ENCODE results near the gene TMOD2.

Gene TMOD2

DNA sequence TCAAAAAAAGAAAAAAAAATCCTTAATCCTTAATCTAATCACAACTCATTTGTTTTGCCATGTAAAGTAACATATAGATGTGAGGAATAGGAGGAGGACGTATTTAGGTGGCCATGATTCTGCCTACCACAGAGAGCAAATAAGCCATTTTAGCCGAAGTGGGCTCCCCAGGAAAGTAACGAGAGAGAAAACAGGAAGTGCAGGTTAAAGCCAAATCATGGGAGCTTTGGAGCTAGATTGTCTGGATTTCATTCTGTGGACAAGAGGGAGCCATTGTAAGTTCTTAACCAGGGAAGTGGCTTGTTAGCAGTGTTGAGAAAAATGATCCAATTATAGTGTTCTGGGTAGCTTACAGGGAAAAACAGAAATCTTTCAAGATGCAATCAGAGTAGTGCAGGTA, 9.4 kb downstream of the TMOD2 start:
- Histone ChIP-seq H3K4me1 (no peaks in the 10 kb centered on the region), H2AFZ (no peak overlapping the region), H3K36me3 (ENCODE audit: control insufficient read depth, insufficient read depth, low read length) (no peaks in the 10 kb centered on the region), H3K27ac (no peak overlapping the region), H3K79me2 (no peaks in the 10 kb centered on the region), H3K9ac (no peak overlapping the region), H3K27me3 (ENCODE audit: control insufficient read depth, insufficient read depth, low read length) (no peaks in the 10 kb centered on the region), H3K9me3 (ENCODE audit: control insufficient read depth, low read length) (no peaks in the 10 kb centered on the region), H3K4me2 (ENCODE audit: low read length) (no peak overlapping the region), H3K4me3 (ENCODE audit: low read depth, low read length) (no peak overlapping the region)
- TF ChIP-seq, protein P1, sequence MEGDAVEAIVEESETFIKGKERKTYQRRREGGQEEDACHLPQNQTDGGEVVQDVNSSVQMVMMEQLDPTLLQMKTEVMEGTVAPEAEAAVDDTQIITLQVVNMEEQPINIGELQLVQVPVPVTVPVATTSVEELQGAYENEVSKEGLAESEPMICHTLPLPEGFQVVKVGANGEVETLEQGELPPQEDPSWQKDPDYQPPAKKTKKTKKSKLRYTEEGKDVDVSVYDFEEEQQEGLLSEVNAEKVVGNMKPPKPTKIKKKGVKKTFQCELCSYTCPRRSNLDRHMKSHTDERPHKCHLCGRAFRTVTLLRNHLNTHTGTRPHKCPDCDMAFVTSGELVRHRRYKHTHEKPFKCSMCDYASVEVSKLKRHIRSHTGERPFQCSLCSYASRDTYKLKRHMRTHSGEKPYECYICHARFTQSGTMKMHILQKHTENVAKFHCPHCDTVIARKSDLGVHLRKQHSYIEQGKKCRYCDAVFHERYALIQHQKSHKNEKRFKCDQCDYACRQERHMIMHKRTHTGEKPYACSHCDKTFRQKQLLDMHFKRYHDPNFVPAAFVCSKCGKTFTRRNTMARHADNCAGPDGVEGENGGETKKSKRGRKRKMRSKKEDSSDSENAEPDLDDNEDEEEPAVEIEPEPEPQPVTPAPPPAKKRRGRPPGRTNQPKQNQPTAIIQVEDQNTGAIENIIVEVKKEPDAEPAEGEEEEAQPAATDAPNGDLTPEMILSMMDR (IDR thresholded peaks at IDR 0.05), result no peak

DNA sequence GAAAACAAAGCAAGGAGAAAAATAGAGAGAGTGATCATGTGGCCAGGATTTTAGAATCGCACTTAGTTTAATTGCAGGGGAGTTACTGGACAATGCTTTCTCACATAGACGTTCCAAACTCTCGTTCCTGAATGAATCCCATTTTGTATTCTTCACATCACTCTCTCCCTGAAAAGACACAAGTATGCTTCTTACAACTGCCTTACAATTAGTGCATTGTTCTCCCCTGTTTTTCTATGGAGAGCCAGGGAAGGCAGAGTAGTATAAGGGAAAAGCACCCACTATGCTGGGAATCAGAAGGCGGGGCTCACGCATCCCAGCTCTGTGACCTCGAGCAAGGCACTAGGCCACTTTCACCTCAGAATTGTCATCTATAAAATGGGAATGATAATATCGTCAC, 14.4 kb downstream of the TMOD2 start:
- Histone ChIP-seq H3K9ac (no peak overlapping the region), H3K9me3 (ENCODE audit: control insufficient read depth, low read length) (no peaks in the 10 kb centered on the region), H3K36me3 (ENCODE audit: control insufficient read depth, insufficient read depth, low read length) (no peaks in the 10 kb centered on the region), H3K4me3 (ENCODE audit: low read depth, low read length) (no peak overlapping the region), H3K27me3 (ENCODE audit: control insufficient read depth, insufficient read depth, low read length) (no peaks in the 10 kb centered on the region), H2AFZ (no peak overlapping the region), H3K79me2 (no peaks in the 10 kb centered on the region), H3K4me1 (no peaks in the 10 kb centered on the region), H3K27ac (no peak overlapping the region), H3K4me2 (ENCODE audit: low read length) (no peak overlapping the region)
- TF ChIP-seq, protein P1 (IDR thresholded peaks at IDR 0.05), result no peak

DNA sequence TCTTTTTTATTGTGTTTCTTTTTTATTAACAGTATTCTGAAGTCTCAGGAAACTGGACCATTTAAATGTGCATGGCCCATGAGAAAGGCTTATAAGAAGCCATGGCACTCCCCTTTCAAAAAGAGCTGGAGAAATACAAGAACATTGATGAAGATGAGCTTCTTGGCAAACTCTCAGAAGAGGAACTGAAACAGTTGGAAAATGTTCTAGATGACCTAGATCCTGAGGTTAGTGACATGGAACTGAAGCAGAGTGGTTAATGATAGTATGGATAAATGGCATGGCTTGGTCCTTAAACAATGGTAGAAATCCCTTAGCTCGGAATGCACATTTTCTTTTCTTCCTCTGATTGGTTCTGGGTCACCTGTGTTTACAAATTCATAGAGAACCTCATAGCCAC, 14.9 kb downstream of the TMOD2 start:
- Histone ChIP-seq H3K36me3 (ENCODE audit: control insufficient read depth, insufficient read depth, low read length) (no peaks in the 10 kb centered on the region), H2AFZ (no peak overlapping the region), H3K9ac (no peak overlapping the region), H3K4me2 (ENCODE audit: low read length) (no peak overlapping the region), H3K4me3 (ENCODE audit: low read depth, low read length) (no peak overlapping the region), H3K9me3 (ENCODE audit: control insufficient read depth, low read length) (no peaks in the 10 kb centered on the region), H3K27me3 (ENCODE audit: control insufficient read depth, insufficient read depth, low read length) (no peaks in the 10 kb centered on the region), H3K4me1 (no peaks in the 10 kb centered on the region), H3K27ac (no peak overlapping the region), H3K79me2 (no peaks in the 10 kb centered on the region)
- TF ChIP-seq, protein P1 (IDR thresholded peaks at IDR 0.05), result no peak

DNA sequence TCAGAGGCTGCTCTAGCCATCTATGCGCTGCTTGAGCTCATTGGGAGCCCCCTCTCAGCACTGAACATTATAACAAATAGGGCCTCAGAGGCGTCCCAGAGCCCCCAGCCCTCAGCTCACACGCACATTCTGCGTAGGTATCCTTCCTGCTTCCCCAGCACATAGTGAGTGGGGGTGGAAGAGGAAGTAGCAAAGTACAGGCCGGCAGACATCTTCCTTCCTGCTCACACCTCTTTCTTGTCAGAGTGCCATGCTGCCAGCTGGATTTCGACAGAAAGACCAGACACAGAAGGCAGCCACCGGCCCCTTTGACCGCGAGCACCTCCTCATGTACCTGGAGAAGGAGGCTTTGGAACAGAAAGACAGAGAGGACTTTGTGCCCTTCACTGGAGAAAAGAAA, 16.6 kb downstream of the TMOD2 start:
- Histone ChIP-seq H3K4me2 (ENCODE audit: low read length) (no peak overlapping the region), H3K9ac (no peak overlapping the region), H3K9me3 (ENCODE audit: control insufficient read depth, low read length) (no peaks in the 10 kb centered on the region), H3K27ac (no peak overlapping the region), H3K4me3 (ENCODE audit: low read depth, low read length) (no peak overlapping the region), H2AFZ (no peak overlapping the region), H3K36me3 (ENCODE audit: control insufficient read depth, insufficient read depth, low read length) (no peaks in the 10 kb centered on the region), H3K4me1 (no peaks in the 10 kb centered on the region), H3K79me2 (no peaks in the 10 kb centered on the region), H3K27me3 (ENCODE audit: control insufficient read depth, insufficient read depth, low read length) (no peaks in the 10 kb centered on the region)
- TF ChIP-seq, protein P1 (IDR thresholded peaks at IDR 0.05), result no peak

DNA sequence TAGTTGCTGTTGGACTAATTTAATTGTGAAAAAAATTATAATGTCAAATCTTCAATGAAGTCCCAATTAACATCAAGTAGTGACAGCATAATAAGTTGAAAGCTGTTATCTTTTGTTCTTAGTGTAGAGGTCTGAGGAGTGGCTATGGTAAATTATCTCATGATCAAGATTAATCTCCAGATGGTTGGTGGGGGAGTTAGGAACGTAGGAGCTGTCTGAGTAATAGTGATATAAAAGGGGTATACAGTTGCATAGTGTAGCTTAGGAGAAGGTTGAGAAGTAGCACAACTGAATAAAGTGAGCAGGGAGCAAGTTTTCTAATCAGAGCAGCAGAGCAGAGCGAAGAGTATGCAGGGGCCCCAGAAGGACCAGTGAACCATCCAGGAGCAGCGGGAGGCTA, 19.5 kb downstream of the TMOD2 start:
- no peaks in the 10 kb centered on the region for H3K36me3 ChIP-seq (ENCODE audit: control insufficient read depth, insufficient read depth, low read length)
- TF ChIP-seq, protein P1 (IDR thresholded peaks at IDR 0.05), result no peak
- H3K27ac ChIP-seq, result no peak overlapping the region
- no peaks in the 10 kb centered on the region for H3K79me2 ChIP-seq
- H3K4me3 ChIP-seq (ENCODE audit: low read depth, low read length), result no peak overlapping the region
- no peak overlapping the region for H3K9ac ChIP-seq
- no peak overlapping the region for H2AFZ ChIP-seq
- no peaks in the 10 kb centered on the region for H3K9me3 ChIP-seq (ENCODE audit: control insufficient read depth, low read length)
- H3K4me1 ChIP-seq, result no peaks in the 10 kb centered on the region
- no peaks in the 10 kb centered on the region for H3K27me3 ChIP-seq (ENCODE audit: control insufficient read depth, insufficient read depth, low read length)
- H3K4me2 ChIP-seq (ENCODE audit: low read length), result no peak overlapping the region
